Neural progenitor cell (in vitro differentiated cells): ENCODE results near the gene MARK4. TPM values are rescaled to one million over a fixed set of nuclear protein-coding genes. Genes with fewer than 3 reads are reported as not detected.

Source experiments
- DNase-seq: peaks from one replicate; pipeline ENCODE4 v3.0.0-alpha.2; 2016; ENCODE audit warnings: low spot score
- H2AFZ ChIP-seq: fragments of 200-600 bp; sonication (generic); replicated peaks from 2 replicates; pipeline ENCODE4 v1.6.1; 2016; ENCODE audit warnings: antibody characterized with exemption
- H3F3A ChIP-seq: fragments of 200-600 bp; sonication (generic); 2 replicates; pipeline ENCODE4 v1.6.1; 2016; ENCODE audit warnings: antibody characterized with exemption, low read depth
- H3K27ac ChIP-seq: fragments of 200-600 bp; sonication (generic); 2 replicates; pipeline ENCODE4 v1.5.1; 2016; ENCODE audit warnings: mild to moderate bottlenecking
- H3K27me3 ChIP-seq: fragments of 200-600 bp; sonication (generic); 2 replicates; pipeline ENCODE4 v1.6.1; 2016; ENCODE audit warnings: mild to moderate bottlenecking, moderate library complexity
- H3K36me3 ChIP-seq: fragments of 200-600 bp; sonication (generic); 2 replicates; pipeline ENCODE4 v1.5.1; 2016
- H3K4me1 ChIP-seq: fragments of 200-600 bp; sonication (generic); 2 replicates; pipeline ENCODE4 v1.6.1; 2016; ENCODE audit warnings: mixed run types
- H3K4me2 ChIP-seq: fragments of 200-600 bp; sonication (generic); 2 replicates; pipeline ENCODE4 v1.6.1; 2016
- H3K4me3 ChIP-seq: fragments of 200-600 bp; sonication (generic); 2 replicates; pipeline ENCODE4 v1.5.1; 2016
- H3K79me2 ChIP-seq: fragments of 200-600 bp; sonication (generic); 2 replicates; pipeline ENCODE4 v1.6.1; 2016; ENCODE audit warnings: low read depth
- H3K9ac ChIP-seq: fragments of 200-600 bp; sonication (generic); 2 replicates; pipeline ENCODE4 v1.6.1; 2016
- H3K9me3 ChIP-seq: fragments of 200-600 bp; sonication (generic); 2 replicates; pipeline ENCODE4 v1.5.1; 2016; ENCODE audit warnings: low read depth
- H4K20me1 ChIP-seq: fragments of 200-600 bp; sonication (generic); 2 replicates; pipeline ENCODE4 v1.6.1; 2016; ENCODE audit warnings: low read depth
- H3K27ac Mint-ChIP-seq: 3 replicates; pipeline ENCODE4 v1.8.0; 2021; ENCODE audit warnings: mixed read lengths
- H3K27me3 Mint-ChIP-seq: 2 replicates; pipeline ENCODE4 v1.8.0; 2022; ENCODE audit warnings: low read depth, mild to moderate bottlenecking, inconsistent platforms, moderate library complexity, mixed read lengths; ENCODE audit not compliant: insufficient read depth
- H3K36me3 Mint-ChIP-seq: 3 replicates; pipeline ENCODE4 v1.8.0; 2021; ENCODE audit warnings: mixed read lengths
- H3K4me1 Mint-ChIP-seq: 3 replicates; pipeline ENCODE4 v1.8.0; 2021; ENCODE audit warnings: mixed read lengths
- H3K4me3 Mint-ChIP-seq: 3 replicates; pipeline ENCODE4 v1.8.0; 2021; ENCODE audit warnings: mild to moderate bottlenecking, moderate library complexity, mixed read lengths
- H3K9me3 Mint-ChIP-seq: 3 replicates; pipeline ENCODE4 v1.8.0; 2020; ENCODE audit warnings: mixed read lengths
- EZH2 ChIP-seq: fragments of 200-600 bp; sonication (generic); IDR thresholded peaks from 2 replicates; pipeline ENCODE4 v1.6.1; 2017; ENCODE audit warnings: antibody characterized with exemption, mild to moderate bottlenecking, moderate library complexity
- EZH2phosphoT487 ChIP-seq: fragments of 200-600 bp; sonication (generic); IDR thresholded peaks from 2 replicates; pipeline ENCODE4 v1.6.1; 2017; ENCODE audit warnings: antibody characterized with exemption
- total RNA-seq: library from RNA; depleted of rRNA; stranded (reverse); fragments of >200 nt; gene quantifications from 2 replicates; pipeline ENCODE4 v1.2.3, GENCODE V29; 2015; ENCODE audit warnings: low replicate concordance
- TF ChIP-seq, protein P1 (sequence below): fragments of 200-600 bp; sonication (generic); IDR thresholded peaks from 2 replicates; pipeline ENCODE4 v1.5.1; 2017; ENCODE audit warnings: antibody characterized with exemption, mild to moderate bottlenecking

The MARK4 gene
- total RNA-seq, 1 donor from 2014 or later, result 22.8 TPM

DNA sequence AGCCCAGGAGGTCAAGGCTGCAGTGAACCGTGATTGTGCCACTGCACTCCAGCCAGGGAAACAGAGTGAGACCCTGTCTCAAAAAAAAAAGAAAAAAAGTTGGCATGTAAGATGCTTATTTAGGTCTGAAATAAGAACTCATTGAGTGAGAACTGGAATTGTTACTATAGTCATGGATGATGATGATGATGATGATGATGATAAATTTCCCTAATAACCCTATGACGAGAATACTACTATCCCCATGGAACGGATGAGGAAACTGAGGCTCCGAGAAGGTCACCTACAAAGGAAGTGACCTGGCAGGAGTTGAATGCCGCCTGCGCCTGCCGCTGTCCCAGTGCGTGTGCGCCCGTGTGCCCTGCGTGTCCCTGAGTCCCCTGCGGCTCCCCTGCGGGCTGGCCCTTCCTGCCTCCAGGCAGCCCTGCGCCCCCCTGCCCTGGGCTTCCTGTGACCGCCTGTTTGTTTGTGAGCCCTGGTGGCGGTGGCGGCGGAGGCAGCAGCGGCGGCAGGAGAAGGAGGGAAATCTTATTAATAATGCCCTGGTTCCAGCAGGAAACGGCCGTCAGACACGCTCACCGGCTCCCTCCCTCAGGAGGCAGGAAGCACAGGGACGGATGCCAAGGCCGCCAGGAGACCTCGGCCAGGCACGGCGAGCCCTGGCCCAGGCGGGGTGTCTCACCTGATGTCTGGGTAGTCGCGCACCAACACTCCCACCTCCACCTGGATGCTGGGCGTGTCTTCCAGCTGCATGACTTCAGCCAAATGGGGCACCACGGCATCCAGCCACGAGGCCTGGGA, 35.5 kb upstream of the MARK4 start:
- H3K27ac ChIP-seq, result no peak overlapping the region
- H3K9me3 ChIP-seq, result no peaks in the 10 kb centered on the region
- peaks cover 78% of the 10 kb centered on the region for H3K27me3 ChIP-seq
- Mint-ChIP-seq H3K27ac (no peak overlapping the region), H3K4me3 (peak overlapping the region; percentile 43), H3K27me3 (peaks cover 39% of the 10 kb centered on the region), H3K9me3 (no peaks in the 10 kb centered on the region), H3K36me3 (no peaks in the 10 kb centered on the region), H3K4me1 (peaks cover 16% of the 10 kb centered on the region)
- H3K4me1 ChIP-seq, result no peaks in the 10 kb centered on the region
- peak overlapping the region; percentile 46 for H2AFZ ChIP-seq
- H3K4me2 ChIP-seq, result peak overlapping the region; percentile 61
- peak overlapping the region; percentile 34 for H3K4me3 ChIP-seq
- no peaks in the 10 kb centered on the region for H3K79me2 ChIP-seq
- DNase-seq, result peak; percentile 47
- no peaks in the 10 kb centered on the region for H3K36me3 ChIP-seq
- TF ChIP-seq EZH2phosphoT487 (no peak), EZH2 (peak; percentile 71)
- TF ChIP-seq, protein P1, sequence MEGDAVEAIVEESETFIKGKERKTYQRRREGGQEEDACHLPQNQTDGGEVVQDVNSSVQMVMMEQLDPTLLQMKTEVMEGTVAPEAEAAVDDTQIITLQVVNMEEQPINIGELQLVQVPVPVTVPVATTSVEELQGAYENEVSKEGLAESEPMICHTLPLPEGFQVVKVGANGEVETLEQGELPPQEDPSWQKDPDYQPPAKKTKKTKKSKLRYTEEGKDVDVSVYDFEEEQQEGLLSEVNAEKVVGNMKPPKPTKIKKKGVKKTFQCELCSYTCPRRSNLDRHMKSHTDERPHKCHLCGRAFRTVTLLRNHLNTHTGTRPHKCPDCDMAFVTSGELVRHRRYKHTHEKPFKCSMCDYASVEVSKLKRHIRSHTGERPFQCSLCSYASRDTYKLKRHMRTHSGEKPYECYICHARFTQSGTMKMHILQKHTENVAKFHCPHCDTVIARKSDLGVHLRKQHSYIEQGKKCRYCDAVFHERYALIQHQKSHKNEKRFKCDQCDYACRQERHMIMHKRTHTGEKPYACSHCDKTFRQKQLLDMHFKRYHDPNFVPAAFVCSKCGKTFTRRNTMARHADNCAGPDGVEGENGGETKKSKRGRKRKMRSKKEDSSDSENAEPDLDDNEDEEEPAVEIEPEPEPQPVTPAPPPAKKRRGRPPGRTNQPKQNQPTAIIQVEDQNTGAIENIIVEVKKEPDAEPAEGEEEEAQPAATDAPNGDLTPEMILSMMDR, result no peak
- no peak overlapping the region for H3K9ac ChIP-seq
- H3F3A ChIP-seq, result no peaks in the 10 kb centered on the region
- H4K20me1 ChIP-seq, result peaks cover 13% of the 10 kb centered on the region

- H3K4me2 ChIP-seq, result no peak overlapping the region
- no peaks in the 10 kb centered on the region for H3K36me3 Mint-ChIP-seq
These were observed 34.4 kb upstream of the MARK4 start for GRCh38 chr19:45216667-45217066.

DNA sequence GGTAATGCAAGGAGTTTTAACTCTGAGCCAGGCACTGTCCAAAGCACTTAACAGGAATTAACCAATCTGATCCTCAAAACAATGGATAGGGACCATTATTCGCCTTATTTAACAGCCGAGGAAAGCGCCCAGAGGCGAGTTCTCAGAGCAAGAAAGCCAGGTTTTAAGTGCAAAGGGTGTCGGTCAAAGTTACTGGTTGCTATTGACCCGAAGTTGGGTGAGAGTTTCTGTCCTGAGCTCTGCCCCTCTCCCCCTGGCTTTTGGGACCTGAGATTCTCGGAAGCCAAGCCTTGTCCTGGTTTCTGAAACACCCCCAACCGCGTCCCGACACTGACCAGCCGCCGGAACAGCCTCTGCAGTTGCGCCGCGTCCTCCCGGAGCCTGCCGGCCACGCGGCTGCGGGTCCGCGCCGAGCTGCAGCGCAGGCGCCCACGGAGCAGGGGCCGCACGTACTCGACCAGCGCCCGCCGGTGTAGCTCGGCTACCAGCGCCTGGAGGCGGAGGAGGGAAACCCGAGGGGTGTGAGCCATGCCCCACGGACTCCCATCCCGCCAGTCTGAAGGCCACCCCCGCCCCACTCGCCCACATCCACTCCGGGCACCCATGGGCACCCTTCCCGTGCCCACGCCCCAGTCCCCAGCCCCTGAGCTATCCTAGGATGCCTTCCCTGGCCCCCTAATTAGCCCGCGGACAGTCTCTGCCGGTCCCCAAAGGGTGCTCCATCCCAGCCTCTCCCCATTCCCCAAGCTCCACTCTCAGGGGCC, 33.7 kb upstream of the MARK4 start:
- Mint-ChIP-seq H3K27ac (no peak overlapping the region), H3K9me3 (no peaks in the 10 kb centered on the region), H3K27me3 (peaks cover 43% of the 10 kb centered on the region), H3K4me3 (peak overlapping the region; percentile 68), H3K4me1 (peaks cover 11% of the 10 kb centered on the region), H3K36me3 (no peaks in the 10 kb centered on the region)
- no peaks in the 10 kb centered on the region for H3F3A ChIP-seq
- no peaks in the 10 kb centered on the region for H3K36me3 ChIP-seq
- DNase-seq, result peak; percentile 51
- peak overlapping the region; percentile 4 for H2AFZ ChIP-seq
- no peak overlapping the region for H3K27ac ChIP-seq
- H3K79me2 ChIP-seq, result no peaks in the 10 kb centered on the region
- TF ChIP-seq EZH2 (peak; percentile 92), EZH2phosphoT487 (peak; percentile 94)
- TF ChIP-seq, protein P1, result no peak
- no peak overlapping the region for H3K9ac ChIP-seq
- H3K4me2 ChIP-seq, result peak overlapping the region; percentile 57
- peaks cover 95% of the 10 kb centered on the region for H3K27me3 ChIP-seq
- H3K4me1 ChIP-seq, result no peaks in the 10 kb centered on the region
- peaks cover 13% of the 10 kb centered on the region for H4K20me1 ChIP-seq
- no peaks in the 10 kb centered on the region for H3K9me3 ChIP-seq
- H3K4me3 ChIP-seq, result peak overlapping the region; percentile 22

More at GRCh38 chr19:45216667-45217066, 34.4 kb upstream of the MARK4 start:
- Histone ChIP-seq H4K20me1 (peaks cover 13% of the 10 kb centered on the region), H3K9ac (no peak overlapping the region), H3K4me3 (no peak overlapping the region), H3K27me3 (peaks cover 88% of the 10 kb centered on the region), H3K9me3 (no peaks in the 10 kb centered on the region), H3K4me1 (no peaks in the 10 kb centered on the region), H2AFZ (no peak overlapping the region), H3K27ac (no peak overlapping the region), H3F3A (no peaks in the 10 kb centered on the region), H3K36me3 (no peaks in the 10 kb centered on the region), H3K79me2 (no peaks in the 10 kb centered on the region)
- TF ChIP-seq EZH2 (no peak), EZH2phosphoT487 (no peak)
- TF ChIP-seq, protein P1, result no peak
- H3K9me3 Mint-ChIP-seq, result no peaks in the 10 kb centered on the region
- peaks cover 39% of the 10 kb centered on the region for H3K27me3 Mint-ChIP-seq
- H3K4me3 Mint-ChIP-seq, result peak overlapping the region; percentile 68
- peaks cover 12% of the 10 kb centered on the region for H3K4me1 Mint-ChIP-seq
- no peak overlapping the region for H3K27ac Mint-ChIP-seq
- no peak for DNase-seq
